Liver (tissue), 9 donors: Measurements from ENCODE around the gene HYPK. TPM values are rescaled to one million over a fixed set of nuclear protein-coding genes. Genes with fewer than 3 reads are reported as not detected.
A peak's percentile ranks its signal among the peaks of the same experiment; 100 is the strongest.

Experiments used
- DNase-seq: peaks from one replicate; pipeline ENCODE4 v3.0.0-alpha.2; 2017; ENCODE audit warnings: low spot score
- H3K27ac ChIP-seq, 2 donors: one replicate each; pipeline ENCODE4 v1.7.0; 2013; ENCODE audit warnings: inconsistent platforms in 2 of 2, low read length in 2 of 2, control low read depth in 1 of 2, low read depth in 1 of 2, mild to moderate bottlenecking in 1 of 2
- H3K27me3 ChIP-seq, 4 donors: one replicate each; pipeline versions ENCODE4 v1.6.1 to v1.7.0; 2013; ENCODE audit warnings: low read length in 3 of 4, inconsistent platforms in 1 of 4, mild to moderate bottlenecking in 1 of 4, moderate library complexity in 1 of 4; ENCODE audit not compliant: control insufficient read depth in 4 of 4, insufficient read depth in 4 of 4
- H3K36me3 ChIP-seq, 4 donors: one replicate each; pipeline versions ENCODE4 v1.6.1 to v1.7.0; 2013; ENCODE audit warnings: low read length in 3 of 4, mild to moderate bottlenecking in 3 of 4, low read depth in 1 of 4, moderate library complexity in 1 of 4; ENCODE audit not compliant: control insufficient read depth in 4 of 4, insufficient read depth in 3 of 4
- H3K4me1 ChIP-seq, 4 donors: one replicate each; pipeline versions ENCODE4 v1.6.1 to v1.7.0; 2013; ENCODE audit warnings: low read length in 3 of 4, mild to moderate bottlenecking in 3 of 4, moderate library complexity in 1 of 4; ENCODE audit not compliant: control insufficient read depth in 4 of 4, insufficient read depth in 4 of 4
- H3K4me3 ChIP-seq, 3 donors: one replicate each; pipeline versions ENCODE4 v1.6.1 to v1.7.0; 2013; ENCODE audit warnings: low read length in 3 of 3, control low read depth in 1 of 3, low read depth in 1 of 3, mild to moderate bottlenecking in 1 of 3
- H3K9ac ChIP-seq, 2 donors: one replicate each; pipeline ENCODE4 v1.7.0; 2013; ENCODE audit warnings: low read length in 2 of 2, mild to moderate bottlenecking in 2 of 2, moderate library complexity in 2 of 2, control low read depth in 1 of 2, low read depth in 1 of 2
- H3K9me3 ChIP-seq, 4 donors: one replicate each; pipeline versions ENCODE4 v1.6.1 to v1.7.0; 2013; ENCODE audit warnings: low read length in 3 of 4; ENCODE audit not compliant: control insufficient read depth in 4 of 4
- EGR1 ChIP-seq, 2 donors: IDR thresholded peaks; 2 replicates each; pipeline ENCODE4 v1.6.1; 2016 to 2018; ENCODE audit warnings: antibody characterized with exemption in 2 of 2, low read depth in 2 of 2
- FOXA1 ChIP-seq: IDR thresholded peaks from 2 replicates; pipeline ENCODE4 v1.6.1; 2016; ENCODE audit warnings: antibody characterized with exemption
- FOXA2 ChIP-seq: IDR thresholded peaks from 2 replicates; pipeline ENCODE4 v1.6.1; 2016; ENCODE audit warnings: antibody characterized with exemption
- GABPA ChIP-seq, 2 donors: IDR thresholded peaks in 1 of 2; conservative IDR thresholded peaks in 1 of 2; 2 replicates each; pipeline ENCODE4 v1.6.1; 2016; ENCODE audit warnings: antibody characterized with exemption in 2 of 2, mild to moderate bottlenecking in 1 of 2, moderate library complexity in 1 of 2
- HNF4A ChIP-seq, 2 donors: conservative IDR thresholded peaks; 2 replicates each; pipeline ENCODE4 v1.6.1; 2016; ENCODE audit warnings: antibody characterized with exemption in 2 of 2, mild to moderate bottlenecking in 2 of 2
- HNF4G ChIP-seq: IDR thresholded peaks from 2 replicates; pipeline ENCODE4 v1.6.1; 2016; ENCODE audit warnings: antibody characterized with exemption
- JUND ChIP-seq, 2 donors: IDR thresholded peaks; 2 replicates each; pipeline ENCODE4 v1.6.1; 2016; ENCODE audit warnings: antibody characterized with exemption in 2 of 2
- NR2F2 ChIP-seq: IDR thresholded peaks from 2 replicates; pipeline ENCODE4 v1.6.1; 2016; ENCODE audit warnings: antibody characterized with exemption
- RAD21 ChIP-seq, 2 donors: IDR thresholded peaks; 2 replicates each; pipeline ENCODE4 v1.6.1; 2016; ENCODE audit warnings: antibody characterized with exemption in 2 of 2, mild to moderate bottlenecking in 2 of 2
- RXRA ChIP-seq, 2 donors: IDR thresholded peaks; 2 replicates each; pipeline ENCODE4 v1.6.1; 2017 to 2018; ENCODE audit warnings: antibody characterized with exemption in 2 of 2, mild to moderate bottlenecking in 1 of 2
- SP1 ChIP-seq: IDR thresholded peaks from 2 replicates; pipeline ENCODE4 v1.6.1; 2018; ENCODE audit warnings: antibody characterized with exemption, mild to moderate bottlenecking
- TAF1 ChIP-seq: conservative IDR thresholded peaks from 2 replicates; pipeline ENCODE4 v1.6.1; 2016; ENCODE audit warnings: antibody characterized with exemption, mild to moderate bottlenecking
- YY1 ChIP-seq: IDR thresholded peaks from 2 replicates; pipeline ENCODE4 v1.6.1; 2016; ENCODE audit warnings: antibody characterized with exemption, mild to moderate bottlenecking
- WGBS: extraction: QIAGEN DNeasy Blood & Tissue Kit; methylation state at CpG from one replicate; pipeline ENCODE4 v1.1.7; 2013; 5-methylcytosine and 5-hydroxymethylcytosine counted together
- polyA plus RNA-seq, 2 donors: library from polyadenylated mRNA; stranded (reverse) in 1 of 2; unstranded in 1 of 2; fragments of 200-250 nt in 1 of 2; fragments of >200 nt in 1 of 2; fragmentation: Nextera tagmentation in 1 of 2; extraction: Ambion mirVana in 1 of 2; gene quantifications; one replicate each; pipeline versions ENCODE4 v1.2.1 to v1.2.3, GENCODE V29; 2013 to 2015
- total RNA-seq, 2 donors: library from RNA; depleted of rRNA; stranded (reverse); fragments of >200 nt; gene quantifications; one replicate each; pipeline ENCODE4 v1.2.3, GENCODE V29; 2014
- TF ChIP-seq, protein P1 (sequence below): IDR thresholded peaks from 2 replicates; pipeline ENCODE4 v1.6.1; 2016; ENCODE audit warnings: antibody characterized with exemption
- TF ChIP-seq, protein P2 (sequence below): fragments of 150-350 bp; IDR thresholded peaks from 2 replicates; pipeline ENCODE4 v1.5.1; 2017; ENCODE audit warnings: improper control_type of control experiment, low read depth, low read length; ENCODE audit not compliant: missing input control
- TF ChIP-seq, protein P3 (sequence below): IDR thresholded peaks from 2 replicates; pipeline ENCODE4 v1.6.1; 2016; ENCODE audit warnings: antibody characterized with exemption
- TF ChIP-seq, protein P4 (sequence below): IDR thresholded peaks from 2 replicates; pipeline ENCODE4 v1.6.1; 2016; ENCODE audit warnings: antibody characterized with exemption, mild to moderate bottlenecking
- TF ChIP-seq, protein P5 (sequence below): IDR thresholded peaks from 2 replicates; pipeline ENCODE4 v1.6.1; 2016; ENCODE audit warnings: antibody characterized with exemption
- donor health status: healthy.
- donor health status: healthy.
- donor health status: healthy.
- donor health status: healthy.
- donor health status: healthy.

Gene HYPK
- total and polyA plus RNA-seq, 4 donors, result 4.8 to 18.7 (median 7.4) TPM

GRCh38 chr15:43792761-43793476 lies 7.5 kb upstream of the HYPK start:
- 2% methylated on average over 33 of the region's 33 CpGs for WGBS
- H3K36me3 ChIP-seq, result peaks cover 0 to 22% (median 16%) of the 10 kb centered on the region in 4 donors
- peak overlapping the region; percentile 96 to 98 for H3K27ac ChIP-seq
- peak overlapping the region; percentile 72 to 96 (median 93) for H3K4me3 ChIP-seq
- no peaks in the 10 kb centered on the region for H3K27me3 ChIP-seq
- DNase-seq, result peak; percentile 64
- peaks cover 3 to 18% (median 12%) of the 10 kb centered on the region in 4 donors for H3K4me1 ChIP-seq
- TF ChIP-seq RAD21 (IDR thresholded peaks at IDR 0.05) (no peak), EGR1 (IDR thresholded peaks at IDR 0.05; ENCODE audit: low read depth in 2 of 2) (peak in 1 of 2 donors; percentile 56), SP1 (no peak), HNF4G (no peak), JUND (IDR thresholded peaks at IDR 0.05) (no peak), FOXA2 (no peak), FOXA1 (no peak), NR2F2 (no peak), RXRA (IDR thresholded peaks at IDR 0.05) (peak in 1 of 2 donors; percentile 46), YY1 (no peak), GABPA (IDR thresholded peaks at IDR 0.05 in 1 of 2, conservative IDR thresholded peaks at IDR 0.05 in 1 of 2) (no peak), TAF1 (no peak), HNF4A (conservative IDR thresholded peaks at IDR 0.05) (peak in 1 of 2 donors; percentile 62)
- TF ChIP-seq, protein P1, sequence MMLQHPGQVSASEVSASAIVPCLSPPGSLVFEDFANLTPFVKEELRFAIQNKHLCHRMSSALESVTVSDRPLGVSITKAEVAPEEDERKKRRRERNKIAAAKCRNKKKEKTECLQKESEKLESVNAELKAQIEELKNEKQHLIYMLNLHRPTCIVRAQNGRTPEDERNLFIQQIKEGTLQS, result no peak
- TF ChIP-seq, protein P2, sequence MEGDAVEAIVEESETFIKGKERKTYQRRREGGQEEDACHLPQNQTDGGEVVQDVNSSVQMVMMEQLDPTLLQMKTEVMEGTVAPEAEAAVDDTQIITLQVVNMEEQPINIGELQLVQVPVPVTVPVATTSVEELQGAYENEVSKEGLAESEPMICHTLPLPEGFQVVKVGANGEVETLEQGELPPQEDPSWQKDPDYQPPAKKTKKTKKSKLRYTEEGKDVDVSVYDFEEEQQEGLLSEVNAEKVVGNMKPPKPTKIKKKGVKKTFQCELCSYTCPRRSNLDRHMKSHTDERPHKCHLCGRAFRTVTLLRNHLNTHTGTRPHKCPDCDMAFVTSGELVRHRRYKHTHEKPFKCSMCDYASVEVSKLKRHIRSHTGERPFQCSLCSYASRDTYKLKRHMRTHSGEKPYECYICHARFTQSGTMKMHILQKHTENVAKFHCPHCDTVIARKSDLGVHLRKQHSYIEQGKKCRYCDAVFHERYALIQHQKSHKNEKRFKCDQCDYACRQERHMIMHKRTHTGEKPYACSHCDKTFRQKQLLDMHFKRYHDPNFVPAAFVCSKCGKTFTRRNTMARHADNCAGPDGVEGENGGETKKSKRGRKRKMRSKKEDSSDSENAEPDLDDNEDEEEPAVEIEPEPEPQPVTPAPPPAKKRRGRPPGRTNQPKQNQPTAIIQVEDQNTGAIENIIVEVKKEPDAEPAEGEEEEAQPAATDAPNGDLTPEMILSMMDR, result peak; percentile 15
- TF ChIP-seq, protein P3, sequence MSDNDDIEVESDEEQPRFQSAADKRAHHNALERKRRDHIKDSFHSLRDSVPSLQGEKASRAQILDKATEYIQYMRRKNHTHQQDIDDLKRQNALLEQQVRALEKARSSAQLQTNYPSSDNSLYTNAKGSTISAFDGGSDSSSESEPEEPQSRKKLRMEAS, result no peak
- TF ChIP-seq, protein P4, sequence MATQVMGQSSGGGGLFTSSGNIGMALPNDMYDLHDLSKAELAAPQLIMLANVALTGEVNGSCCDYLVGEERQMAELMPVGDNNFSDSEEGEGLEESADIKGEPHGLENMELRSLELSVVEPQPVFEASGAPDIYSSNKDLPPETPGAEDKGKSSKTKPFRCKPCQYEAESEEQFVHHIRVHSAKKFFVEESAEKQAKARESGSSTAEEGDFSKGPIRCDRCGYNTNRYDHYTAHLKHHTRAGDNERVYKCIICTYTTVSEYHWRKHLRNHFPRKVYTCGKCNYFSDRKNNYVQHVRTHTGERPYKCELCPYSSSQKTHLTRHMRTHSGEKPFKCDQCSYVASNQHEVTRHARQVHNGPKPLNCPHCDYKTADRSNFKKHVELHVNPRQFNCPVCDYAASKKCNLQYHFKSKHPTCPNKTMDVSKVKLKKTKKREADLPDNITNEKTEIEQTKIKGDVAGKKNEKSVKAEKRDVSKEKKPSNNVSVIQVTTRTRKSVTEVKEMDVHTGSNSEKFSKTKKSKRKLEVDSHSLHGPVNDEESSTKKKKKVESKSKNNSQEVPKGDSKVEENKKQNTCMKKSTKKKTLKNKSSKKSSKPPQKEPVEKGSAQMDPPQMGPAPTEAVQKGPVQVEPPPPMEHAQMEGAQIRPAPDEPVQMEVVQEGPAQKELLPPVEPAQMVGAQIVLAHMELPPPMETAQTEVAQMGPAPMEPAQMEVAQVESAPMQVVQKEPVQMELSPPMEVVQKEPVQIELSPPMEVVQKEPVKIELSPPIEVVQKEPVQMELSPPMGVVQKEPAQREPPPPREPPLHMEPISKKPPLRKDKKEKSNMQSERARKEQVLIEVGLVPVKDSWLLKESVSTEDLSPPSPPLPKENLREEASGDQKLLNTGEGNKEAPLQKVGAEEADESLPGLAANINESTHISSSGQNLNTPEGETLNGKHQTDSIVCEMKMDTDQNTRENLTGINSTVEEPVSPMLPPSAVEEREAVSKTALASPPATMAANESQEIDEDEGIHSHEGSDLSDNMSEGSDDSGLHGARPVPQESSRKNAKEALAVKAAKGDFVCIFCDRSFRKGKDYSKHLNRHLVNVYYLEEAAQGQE, result no peak
- TF ChIP-seq, protein P5, sequence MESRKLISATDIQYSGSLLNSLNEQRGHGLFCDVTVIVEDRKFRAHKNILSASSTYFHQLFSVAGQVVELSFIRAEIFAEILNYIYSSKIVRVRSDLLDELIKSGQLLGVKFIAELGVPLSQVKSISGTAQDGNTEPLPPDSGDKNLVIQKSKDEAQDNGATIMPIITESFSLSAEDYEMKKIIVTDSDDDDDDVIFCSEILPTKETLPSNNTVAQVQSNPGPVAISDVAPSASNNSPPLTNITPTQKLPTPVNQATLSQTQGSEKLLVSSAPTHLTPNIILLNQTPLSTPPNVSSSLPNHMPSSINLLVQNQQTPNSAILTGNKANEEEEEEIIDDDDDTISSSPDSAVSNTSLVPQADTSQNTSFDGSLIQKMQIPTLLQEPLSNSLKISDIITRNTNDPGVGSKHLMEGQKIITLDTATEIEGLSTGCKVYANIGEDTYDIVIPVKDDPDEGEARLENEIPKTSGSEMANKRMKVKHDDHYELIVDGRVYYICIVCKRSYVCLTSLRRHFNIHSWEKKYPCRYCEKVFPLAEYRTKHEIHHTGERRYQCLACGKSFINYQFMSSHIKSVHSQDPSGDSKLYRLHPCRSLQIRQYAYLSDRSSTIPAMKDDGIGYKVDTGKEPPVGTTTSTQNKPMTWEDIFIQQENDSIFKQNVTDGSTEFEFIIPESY, result no peak
- peak overlapping the region; percentile 89 to 93 for H3K9ac ChIP-seq
- H3K9me3 ChIP-seq, result no peaks in the 10 kb centered on the region
